NCI-H510A (cell line): ENCODE results near the gene PLEKHA4.
A peak's percentile ranks its signal among the peaks of the same experiment; 100 is the strongest.
"Not testable (repeated sequence)": the region's sequence is repeated elsewhere in the genome, so short reads cannot be mapped to it uniquely, and the experiment has no call there.

Experiments used
- DNase-seq: peaks from one replicate; lab custom pipeline; 2025; lab: John Stamatoyannopoulos, UW

PLEKHA4 gene

DNA sequence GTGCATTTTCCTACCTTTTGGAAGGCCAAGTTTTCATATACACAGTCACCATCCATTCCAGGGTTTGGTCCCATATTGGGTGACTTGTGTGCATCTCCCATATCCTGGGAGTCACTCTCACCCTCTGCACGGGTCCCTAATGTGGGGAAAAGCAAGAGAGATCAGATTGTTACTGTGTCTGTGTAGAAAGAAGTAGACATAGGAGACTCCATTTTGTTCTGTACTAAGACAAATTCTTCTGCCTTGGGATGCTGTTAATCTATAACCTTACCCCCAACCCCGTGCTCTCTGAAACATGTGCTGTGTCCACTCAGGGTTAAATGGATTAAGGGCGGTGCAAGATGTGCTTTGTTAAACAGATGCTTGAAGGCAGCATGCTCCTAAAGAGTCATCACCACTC is 21.1 kb upstream of the PLEKHA4 start:
- DNase-seq = not testable (repeated sequence)

DNA sequence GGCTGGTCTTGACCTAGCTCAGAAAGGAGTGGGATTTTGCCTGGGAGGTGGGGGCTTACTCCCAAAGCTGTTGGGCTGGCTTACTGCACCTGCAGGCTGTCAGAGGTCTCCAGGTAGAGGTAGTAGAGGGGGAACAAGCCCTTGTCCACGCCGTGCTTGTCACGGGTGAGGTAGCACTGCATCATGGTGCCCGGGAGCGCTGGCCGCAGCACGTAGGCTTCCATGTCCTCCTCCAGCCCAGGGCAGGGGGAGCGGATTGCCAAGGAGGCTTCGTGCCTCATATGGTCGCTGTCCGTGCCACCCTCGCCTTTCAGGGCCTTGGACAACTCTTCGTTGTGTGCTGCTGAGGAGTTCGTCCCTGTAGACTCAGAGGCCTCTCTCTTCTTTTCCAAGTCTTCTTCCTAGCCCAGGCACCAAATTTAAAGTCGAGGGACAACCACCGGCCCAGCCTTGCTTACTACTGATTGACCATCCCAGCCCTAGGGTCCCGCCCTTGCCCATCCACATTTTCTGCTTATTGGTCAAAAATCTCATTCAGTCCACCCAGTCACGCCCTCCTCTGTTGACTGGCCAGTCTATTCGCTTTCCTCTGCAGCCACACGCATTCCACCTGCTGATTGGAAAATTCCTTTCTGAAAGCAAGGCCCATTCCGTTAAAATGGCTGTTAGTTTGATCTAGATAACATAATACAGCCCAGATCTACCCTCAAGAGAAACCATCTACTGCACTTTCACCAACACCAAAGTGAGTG is 19.6 kb upstream of the PLEKHA4 start:
- DNase-seq = no peak

DNA sequence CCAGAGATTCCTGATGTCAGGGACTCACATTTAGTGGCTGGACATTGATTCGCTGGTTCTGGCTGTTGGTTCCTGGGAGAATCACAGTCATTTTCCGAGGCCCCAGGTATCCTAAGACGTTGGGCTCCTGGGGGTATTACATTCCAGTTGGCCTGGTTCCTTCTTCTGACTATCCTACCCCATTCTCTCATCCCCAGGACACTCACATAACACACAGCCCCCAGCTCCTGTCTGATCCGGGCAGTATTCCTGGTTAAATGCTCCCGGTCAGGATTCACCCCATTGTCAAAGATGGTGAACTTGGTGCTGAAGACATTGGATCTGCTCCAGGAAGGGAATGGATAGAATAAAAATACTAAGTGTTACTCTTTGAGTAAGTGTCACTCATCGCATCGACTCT is 15.3 kb upstream of the PLEKHA4 start:
- no peak for DNase-seq

GRCh38 chr19:48881741-48882657 is 13.6 kb upstream of the PLEKHA4 start:
- no peak for DNase-seq

DNA sequence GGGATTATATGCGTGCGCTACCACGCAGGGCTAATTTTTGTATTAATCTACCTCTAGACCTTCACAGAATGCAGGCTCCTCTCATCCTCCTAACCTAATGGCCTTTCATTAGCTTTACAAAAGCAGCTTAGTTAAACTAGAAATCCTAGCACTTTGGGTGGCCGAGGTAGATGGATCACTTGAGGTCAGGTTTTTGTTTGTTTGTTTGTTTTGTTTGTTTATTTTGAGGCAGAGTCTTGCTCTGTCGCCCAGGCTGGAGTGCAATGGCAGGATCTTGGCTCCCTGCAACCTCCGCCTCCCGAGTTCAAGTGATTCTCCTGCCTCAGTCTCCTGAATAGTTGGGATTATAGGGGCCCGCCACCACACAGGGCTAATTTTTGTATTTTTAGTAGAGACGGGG is 11.3 kb upstream of the PLEKHA4 start:
- not testable (repeated sequence) for DNase-seq

DNA sequence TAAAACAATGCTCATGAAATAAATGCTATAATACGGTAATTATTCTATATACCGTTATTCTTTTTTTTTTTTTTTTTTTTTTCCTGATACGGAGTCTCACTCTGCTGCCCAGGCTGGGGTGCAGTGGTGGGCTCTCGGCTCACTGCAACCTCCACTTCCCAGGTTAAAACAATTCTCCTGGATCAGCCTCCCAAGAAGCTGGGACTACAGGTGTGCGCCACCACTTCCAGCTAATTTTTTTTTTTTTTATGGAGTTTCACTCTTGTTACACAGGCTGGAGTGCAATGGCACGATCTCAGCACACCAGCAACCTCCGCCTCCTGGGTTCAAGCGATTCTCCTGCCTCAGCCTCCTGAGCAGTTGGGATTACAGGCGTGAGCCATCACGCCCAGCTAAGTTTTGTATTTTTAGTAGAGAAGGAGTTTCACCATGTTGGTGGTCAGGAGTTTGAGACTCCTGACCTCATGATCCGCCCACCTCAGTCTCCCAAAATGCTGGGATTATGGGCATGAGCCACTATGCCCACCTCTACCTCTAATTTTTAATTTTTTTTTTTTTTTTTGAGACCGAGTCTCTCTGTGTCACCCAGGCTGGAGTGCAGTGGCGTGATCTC is 10.7 kb upstream of the PLEKHA4 start:
- DNase-seq = no peak

- no peak for DNase-seq
Measured at GRCh38 chr19:48878196-48879024, 10.0 kb upstream of the PLEKHA4 start.

DNA sequence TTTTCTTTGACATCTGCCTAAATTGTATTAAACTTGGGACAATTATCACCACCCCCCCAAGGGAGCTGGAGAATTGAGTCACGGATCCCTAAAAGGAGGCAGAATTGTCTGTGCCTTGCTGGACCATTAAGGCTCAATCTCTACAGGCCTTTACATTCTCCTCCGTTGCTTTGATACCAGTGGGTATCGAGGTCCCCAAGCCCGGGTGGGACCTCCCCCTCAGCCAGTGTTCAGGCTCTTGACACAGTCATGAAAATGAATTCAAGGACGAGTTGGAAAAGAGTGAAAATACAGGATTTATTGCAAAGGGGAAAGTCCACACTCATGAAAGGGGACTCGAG is 9.4 kb upstream of the PLEKHA4 start:
- DNase-seq = no peak

DNA sequence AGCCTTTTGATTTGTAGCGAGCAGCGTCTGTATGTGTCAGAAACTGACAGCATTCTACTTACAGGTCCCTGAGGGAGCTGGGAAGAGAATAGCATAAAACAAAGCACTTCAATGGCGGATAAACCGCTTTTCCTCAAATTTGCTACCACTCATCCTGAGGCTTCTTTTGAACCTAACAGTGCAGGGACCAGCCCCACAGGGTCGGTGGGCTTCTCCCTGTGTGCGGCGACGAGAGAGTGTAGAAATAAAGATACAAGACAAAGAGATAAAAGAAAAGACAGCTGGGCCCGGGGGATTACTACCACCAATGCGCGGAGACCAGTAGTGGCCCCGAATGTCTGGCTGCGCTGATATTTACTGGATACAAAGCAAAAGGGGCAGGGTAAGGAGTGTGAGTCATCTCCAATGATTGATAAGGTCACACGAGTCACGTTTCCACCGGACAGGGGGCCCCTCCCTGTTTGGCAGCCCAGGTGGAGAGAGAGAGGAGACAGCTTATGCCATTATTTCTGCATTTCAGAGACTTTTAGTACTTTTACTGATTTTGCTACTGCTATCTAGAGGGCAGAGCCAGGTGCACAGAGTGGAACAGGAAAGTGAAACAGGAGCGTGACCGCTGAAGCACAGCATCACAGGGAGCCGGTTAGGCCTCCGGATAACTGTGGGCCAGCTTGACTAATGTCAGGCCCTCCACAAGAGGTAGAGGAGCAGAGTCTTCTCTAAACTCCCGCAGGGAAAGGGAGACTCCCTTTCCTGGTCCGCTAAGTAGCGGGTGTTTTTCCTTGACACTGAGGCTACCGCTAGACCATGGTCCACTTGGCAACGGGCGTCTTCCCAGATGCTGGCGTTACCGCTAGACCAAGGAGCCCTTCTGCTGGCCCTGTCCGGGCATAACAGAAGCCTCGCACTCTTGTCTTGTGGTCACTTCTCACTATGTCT is 7.9 kb upstream of the PLEKHA4 start:
- not testable (repeated sequence) for DNase-seq

DNA sequence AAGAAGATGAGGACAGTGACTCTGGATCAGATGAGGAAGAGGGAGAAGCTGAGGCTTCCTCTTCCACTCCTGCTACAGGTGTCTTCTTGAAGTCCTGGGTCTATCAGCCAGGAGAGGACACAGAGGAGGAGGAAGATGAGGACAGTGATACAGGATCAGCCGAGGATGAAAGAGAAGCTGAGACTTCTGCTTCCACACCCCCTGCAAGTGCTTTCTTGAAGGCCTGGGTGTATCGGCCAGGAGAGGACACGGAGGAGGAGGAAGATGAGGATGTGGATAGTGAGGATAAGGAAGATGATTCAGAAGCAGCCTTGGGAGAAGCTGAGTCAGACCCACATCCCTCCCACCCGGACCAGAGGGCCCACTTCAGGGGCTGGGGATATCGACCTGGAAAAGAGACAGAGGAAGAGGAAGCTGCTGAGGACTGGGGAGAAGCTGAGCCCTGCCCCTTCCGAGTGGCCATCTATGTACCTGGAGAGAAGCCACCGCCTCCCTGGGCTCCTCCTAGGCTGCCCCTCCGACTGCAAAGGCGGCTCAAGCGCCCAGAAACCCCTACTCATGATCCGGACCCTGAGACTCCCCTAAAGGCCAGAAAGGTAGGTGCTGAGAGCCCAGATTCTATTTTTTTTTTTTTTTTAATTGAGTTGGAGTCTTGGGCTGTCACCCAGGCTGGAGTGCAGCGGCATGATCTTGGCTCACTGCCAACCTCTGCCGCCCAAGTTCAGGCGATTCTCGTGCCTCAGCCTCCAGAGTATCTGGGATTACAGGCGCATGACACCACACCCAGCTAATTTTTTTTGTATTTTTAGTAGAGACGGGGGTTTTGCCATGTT is 6.1 kb upstream of the PLEKHA4 start:
- DNase-seq = no peak

DNA sequence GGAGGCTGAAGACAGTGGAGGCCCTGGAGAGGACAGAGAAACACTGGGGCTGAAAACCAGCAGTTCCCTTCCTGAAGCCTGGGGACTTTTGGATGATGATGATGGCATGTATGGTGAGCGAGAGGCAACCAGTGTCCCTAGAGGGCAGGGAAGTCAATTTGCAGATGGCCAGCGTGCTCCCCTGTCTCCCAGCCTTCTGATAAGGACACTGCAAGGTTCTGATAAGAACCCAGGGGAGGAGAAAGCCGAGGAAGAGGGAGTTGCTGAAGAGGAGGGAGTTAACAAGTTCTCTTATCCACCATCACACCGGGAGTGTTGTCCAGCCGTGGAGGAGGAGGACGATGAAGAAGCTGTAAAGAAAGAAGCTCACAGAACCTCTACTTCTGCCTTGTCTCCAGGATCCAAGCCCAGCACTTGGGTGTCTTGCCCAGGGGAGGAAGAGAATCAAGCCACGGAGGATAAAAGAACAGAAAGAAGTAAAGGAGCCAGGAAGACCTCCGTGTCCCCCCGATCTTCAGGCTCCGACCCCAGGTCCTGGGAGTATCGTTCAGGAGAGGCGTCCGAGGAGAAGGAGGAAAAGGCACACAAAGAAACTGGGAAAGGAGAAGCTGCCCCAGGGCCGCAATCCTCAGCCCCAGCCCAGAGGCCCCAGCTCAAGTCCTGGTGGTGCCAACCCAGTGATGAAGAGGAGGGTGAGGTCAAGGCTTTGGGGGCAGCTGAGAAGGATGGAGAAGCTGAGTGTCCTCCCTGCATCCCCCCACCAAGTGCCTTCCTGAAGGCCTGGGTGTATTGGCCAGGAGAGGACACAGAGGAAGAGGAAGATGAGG is 5.3 kb upstream of the PLEKHA4 start:
- no peak for DNase-seq

GRCh38 chr19:48872884-48873475 is 4.6 kb upstream of the PLEKHA4 start:
- peak; percentile 56 for DNase-seq

- DNase-seq = peak; percentile 91
Measured at GRCh38 chr19:48872182-48872883, 3.9 kb upstream of the PLEKHA4 start, which contains the start of gene PPP1R15A. Gene PPP1R15A (plus strand): TSS chr19:48872421. CDS start chr19:48873234, 813 bp downstream.

- not testable (repeated sequence) for DNase-seq
Measured at GRCh38 chr19:48871471-48872181, 3.2 kb upstream of the PLEKHA4 start.

DNA sequence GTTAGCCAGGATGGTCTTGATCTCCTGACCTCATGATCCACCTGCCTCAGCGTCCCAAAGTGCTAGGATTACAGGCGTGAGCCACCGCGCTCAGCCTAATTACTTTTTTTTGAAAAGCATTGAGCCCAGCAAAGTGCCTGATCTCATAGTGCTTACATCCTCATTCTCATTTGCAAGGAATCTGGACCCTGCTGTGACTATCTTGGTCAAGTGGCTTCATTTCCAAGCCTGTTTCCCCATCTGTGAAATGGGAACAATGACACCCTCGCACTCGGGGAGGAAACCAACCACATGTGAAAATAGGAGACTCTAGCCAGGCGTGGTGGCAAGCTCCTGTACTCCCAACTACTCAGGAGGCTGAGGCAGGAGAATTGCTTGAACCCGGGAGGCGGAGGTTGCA is 1.6 kb upstream of the PLEKHA4 start:
- no peak for DNase-seq

- no peak for DNase-seq
Measured at GRCh38 chr19:48867746-48868113, 687 bp downstream of the PLEKHA4 start.

GRCh38 chr19:48867123-48867745 is 1.2 kb downstream of the PLEKHA4 start:
- DNase-seq = no peak
